Liver (tissue), 9 donors: ENCODE results near the gene TPK1. TPM values are rescaled to one million over a fixed set of nuclear protein-coding genes. Genes with fewer than 3 reads are reported as not detected.

Experiments used
- DNase-seq: peaks from one replicate; pipeline ENCODE4 v3.0.0-alpha.2; 2017; ENCODE audit warnings: low spot score
- H3K27ac ChIP-seq, 2 donors: one replicate each; pipeline ENCODE4 v1.7.0; 2013; ENCODE audit warnings: inconsistent platforms in 2 of 2, low read length in 2 of 2, control low read depth in 1 of 2, low read depth in 1 of 2, mild to moderate bottlenecking in 1 of 2
- H3K27me3 ChIP-seq, 4 donors: one replicate each; pipeline versions ENCODE4 v1.6.1 to v1.7.0; 2013; ENCODE audit warnings: low read length in 3 of 4, inconsistent platforms in 1 of 4, mild to moderate bottlenecking in 1 of 4, moderate library complexity in 1 of 4; ENCODE audit not compliant: control insufficient read depth in 4 of 4, insufficient read depth in 4 of 4
- H3K36me3 ChIP-seq, 4 donors: one replicate each; pipeline versions ENCODE4 v1.6.1 to v1.7.0; 2013; ENCODE audit warnings: low read length in 3 of 4, mild to moderate bottlenecking in 3 of 4, low read depth in 1 of 4, moderate library complexity in 1 of 4; ENCODE audit not compliant: control insufficient read depth in 4 of 4, insufficient read depth in 3 of 4
- H3K4me1 ChIP-seq, 4 donors: one replicate each; pipeline versions ENCODE4 v1.6.1 to v1.7.0; 2013; ENCODE audit warnings: low read length in 3 of 4, mild to moderate bottlenecking in 3 of 4, moderate library complexity in 1 of 4; ENCODE audit not compliant: control insufficient read depth in 4 of 4, insufficient read depth in 4 of 4
- H3K4me3 ChIP-seq, 3 donors: one replicate each; pipeline versions ENCODE4 v1.6.1 to v1.7.0; 2013; ENCODE audit warnings: low read length in 3 of 3, control low read depth in 1 of 3, low read depth in 1 of 3, mild to moderate bottlenecking in 1 of 3
- H3K9ac ChIP-seq, 2 donors: one replicate each; pipeline ENCODE4 v1.7.0; 2013; ENCODE audit warnings: low read length in 2 of 2, mild to moderate bottlenecking in 2 of 2, moderate library complexity in 2 of 2, control low read depth in 1 of 2, low read depth in 1 of 2
- H3K9me3 ChIP-seq, 4 donors: one replicate each; pipeline versions ENCODE4 v1.6.1 to v1.7.0; 2013; ENCODE audit warnings: low read length in 3 of 4; ENCODE audit not compliant: control insufficient read depth in 4 of 4
- ATF3 ChIP-seq: IDR thresholded peaks from 2 replicates; pipeline ENCODE4 v1.6.1; 2016; ENCODE audit warnings: antibody characterized with exemption
- FOXA1 ChIP-seq: IDR thresholded peaks from 2 replicates; pipeline ENCODE4 v1.6.1; 2016; ENCODE audit warnings: antibody characterized with exemption
- GABPA ChIP-seq, 2 donors: IDR thresholded peaks in 1 of 2; conservative IDR thresholded peaks in 1 of 2; 2 replicates each; pipeline ENCODE4 v1.6.1; 2016; ENCODE audit warnings: antibody characterized with exemption in 2 of 2, mild to moderate bottlenecking in 1 of 2, moderate library complexity in 1 of 2
- HNF4A ChIP-seq, 2 donors: conservative IDR thresholded peaks; 2 replicates each; pipeline ENCODE4 v1.6.1; 2016; ENCODE audit warnings: antibody characterized with exemption in 2 of 2, mild to moderate bottlenecking in 2 of 2
- HNF4G ChIP-seq: IDR thresholded peaks from 2 replicates; pipeline ENCODE4 v1.6.1; 2016; ENCODE audit warnings: antibody characterized with exemption
- JUND ChIP-seq, 2 donors: IDR thresholded peaks; 2 replicates each; pipeline ENCODE4 v1.6.1; 2016; ENCODE audit warnings: antibody characterized with exemption in 2 of 2
- MAX ChIP-seq: IDR thresholded peaks from 2 replicates; pipeline ENCODE4 v1.6.1; 2016; ENCODE audit warnings: antibody characterized with exemption
- NR2F2 ChIP-seq: IDR thresholded peaks from 2 replicates; pipeline ENCODE4 v1.6.1; 2016; ENCODE audit warnings: antibody characterized with exemption
- RAD21 ChIP-seq, 2 donors: IDR thresholded peaks; 2 replicates each; pipeline ENCODE4 v1.6.1; 2016; ENCODE audit warnings: antibody characterized with exemption in 2 of 2, mild to moderate bottlenecking in 2 of 2
- RXRA ChIP-seq, 2 donors: IDR thresholded peaks; 2 replicates each; pipeline ENCODE4 v1.6.1; 2017 to 2018; ENCODE audit warnings: antibody characterized with exemption in 2 of 2, mild to moderate bottlenecking in 1 of 2
- SP1 ChIP-seq: IDR thresholded peaks from 2 replicates; pipeline ENCODE4 v1.6.1; 2018; ENCODE audit warnings: antibody characterized with exemption, mild to moderate bottlenecking
- TAF1 ChIP-seq: conservative IDR thresholded peaks from 2 replicates; pipeline ENCODE4 v1.6.1; 2016; ENCODE audit warnings: antibody characterized with exemption, mild to moderate bottlenecking
- YY1 ChIP-seq: IDR thresholded peaks from 2 replicates; pipeline ENCODE4 v1.6.1; 2016; ENCODE audit warnings: antibody characterized with exemption, mild to moderate bottlenecking
- WGBS: extraction: QIAGEN DNeasy Blood & Tissue Kit; methylation state at CpG from one replicate; pipeline ENCODE4 v1.1.7; 2013; 5-methylcytosine and 5-hydroxymethylcytosine counted together
- polyA plus RNA-seq, 2 donors: library from polyadenylated mRNA; stranded (reverse) in 1 of 2; unstranded in 1 of 2; fragments of 200-250 nt in 1 of 2; fragments of >200 nt in 1 of 2; fragmentation: Nextera tagmentation in 1 of 2; extraction: Ambion mirVana in 1 of 2; gene quantifications; one replicate each; pipeline versions ENCODE4 v1.2.1 to v1.2.3, GENCODE V29; 2013 to 2015
- total RNA-seq, 2 donors: library from RNA; depleted of rRNA; stranded (reverse); fragments of >200 nt; gene quantifications; one replicate each; pipeline ENCODE4 v1.2.3, GENCODE V29; 2014
- TF ChIP-seq, protein P1 (sequence below): IDR thresholded peaks from 2 replicates; pipeline ENCODE4 v1.6.1; 2016; ENCODE audit warnings: antibody characterized with exemption, mild to moderate bottlenecking
- TF ChIP-seq, protein P2 (sequence below): fragments of 150-350 bp; IDR thresholded peaks from 2 replicates; pipeline ENCODE4 v1.5.1; 2017; ENCODE audit warnings: improper control_type of control experiment, low read depth, low read length; ENCODE audit not compliant: missing input control
- TF ChIP-seq, protein P3 (sequence below): IDR thresholded peaks from 2 replicates; pipeline ENCODE4 v1.6.1; 2016; ENCODE audit warnings: antibody characterized with exemption
- donor health status: healthy.
- donor health status: healthy.
- donor health status: healthy.
- donor health status: healthy.
- donor health status: healthy.

TPK1 gene
- total and polyA plus RNA-seq, 4 donors = 2.2 to 7.5 (median 3.3) TPM

DNA sequence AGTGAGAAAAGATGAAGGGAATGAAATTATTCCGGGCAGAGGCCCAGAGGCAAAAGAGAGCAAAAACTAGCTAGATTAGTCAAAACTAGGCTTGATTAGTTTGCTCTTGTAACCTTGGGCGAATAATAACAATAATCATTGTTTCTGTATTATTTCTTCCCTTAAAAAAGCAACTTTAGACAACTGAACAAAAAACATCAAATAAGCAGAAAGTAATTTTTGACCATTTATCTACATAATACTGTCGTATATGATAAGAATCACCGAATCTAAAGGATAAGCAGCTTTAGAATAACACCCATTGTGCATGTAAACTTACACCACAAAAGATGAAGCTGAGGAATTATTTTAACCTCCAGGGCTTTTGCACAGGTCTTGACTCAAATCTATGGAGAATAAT is 125.1 kb downstream of the TPK1 start (continued):
- TF ChIP-seq, protein P1, sequence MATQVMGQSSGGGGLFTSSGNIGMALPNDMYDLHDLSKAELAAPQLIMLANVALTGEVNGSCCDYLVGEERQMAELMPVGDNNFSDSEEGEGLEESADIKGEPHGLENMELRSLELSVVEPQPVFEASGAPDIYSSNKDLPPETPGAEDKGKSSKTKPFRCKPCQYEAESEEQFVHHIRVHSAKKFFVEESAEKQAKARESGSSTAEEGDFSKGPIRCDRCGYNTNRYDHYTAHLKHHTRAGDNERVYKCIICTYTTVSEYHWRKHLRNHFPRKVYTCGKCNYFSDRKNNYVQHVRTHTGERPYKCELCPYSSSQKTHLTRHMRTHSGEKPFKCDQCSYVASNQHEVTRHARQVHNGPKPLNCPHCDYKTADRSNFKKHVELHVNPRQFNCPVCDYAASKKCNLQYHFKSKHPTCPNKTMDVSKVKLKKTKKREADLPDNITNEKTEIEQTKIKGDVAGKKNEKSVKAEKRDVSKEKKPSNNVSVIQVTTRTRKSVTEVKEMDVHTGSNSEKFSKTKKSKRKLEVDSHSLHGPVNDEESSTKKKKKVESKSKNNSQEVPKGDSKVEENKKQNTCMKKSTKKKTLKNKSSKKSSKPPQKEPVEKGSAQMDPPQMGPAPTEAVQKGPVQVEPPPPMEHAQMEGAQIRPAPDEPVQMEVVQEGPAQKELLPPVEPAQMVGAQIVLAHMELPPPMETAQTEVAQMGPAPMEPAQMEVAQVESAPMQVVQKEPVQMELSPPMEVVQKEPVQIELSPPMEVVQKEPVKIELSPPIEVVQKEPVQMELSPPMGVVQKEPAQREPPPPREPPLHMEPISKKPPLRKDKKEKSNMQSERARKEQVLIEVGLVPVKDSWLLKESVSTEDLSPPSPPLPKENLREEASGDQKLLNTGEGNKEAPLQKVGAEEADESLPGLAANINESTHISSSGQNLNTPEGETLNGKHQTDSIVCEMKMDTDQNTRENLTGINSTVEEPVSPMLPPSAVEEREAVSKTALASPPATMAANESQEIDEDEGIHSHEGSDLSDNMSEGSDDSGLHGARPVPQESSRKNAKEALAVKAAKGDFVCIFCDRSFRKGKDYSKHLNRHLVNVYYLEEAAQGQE = no peak
- TF ChIP-seq RAD21 (IDR thresholded peaks at IDR 0.05) = no peak
- no peak for TF ChIP-seq HNF4A (conservative IDR thresholded peaks at IDR 0.05)
- TF ChIP-seq NR2F2 = no peak

- Histone ChIP-seq H3K4me3 (no peak overlapping the region), H3K27me3 (no peaks in the 10 kb centered on the region)
- TF ChIP-seq SP1 (no peak), RXRA (IDR thresholded peaks at IDR 0.05) (no peak)
- TF ChIP-seq, protein P2, sequence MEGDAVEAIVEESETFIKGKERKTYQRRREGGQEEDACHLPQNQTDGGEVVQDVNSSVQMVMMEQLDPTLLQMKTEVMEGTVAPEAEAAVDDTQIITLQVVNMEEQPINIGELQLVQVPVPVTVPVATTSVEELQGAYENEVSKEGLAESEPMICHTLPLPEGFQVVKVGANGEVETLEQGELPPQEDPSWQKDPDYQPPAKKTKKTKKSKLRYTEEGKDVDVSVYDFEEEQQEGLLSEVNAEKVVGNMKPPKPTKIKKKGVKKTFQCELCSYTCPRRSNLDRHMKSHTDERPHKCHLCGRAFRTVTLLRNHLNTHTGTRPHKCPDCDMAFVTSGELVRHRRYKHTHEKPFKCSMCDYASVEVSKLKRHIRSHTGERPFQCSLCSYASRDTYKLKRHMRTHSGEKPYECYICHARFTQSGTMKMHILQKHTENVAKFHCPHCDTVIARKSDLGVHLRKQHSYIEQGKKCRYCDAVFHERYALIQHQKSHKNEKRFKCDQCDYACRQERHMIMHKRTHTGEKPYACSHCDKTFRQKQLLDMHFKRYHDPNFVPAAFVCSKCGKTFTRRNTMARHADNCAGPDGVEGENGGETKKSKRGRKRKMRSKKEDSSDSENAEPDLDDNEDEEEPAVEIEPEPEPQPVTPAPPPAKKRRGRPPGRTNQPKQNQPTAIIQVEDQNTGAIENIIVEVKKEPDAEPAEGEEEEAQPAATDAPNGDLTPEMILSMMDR = no peak
Observed at GRCh38 chr7:144709066-144709465, 126.8 kb downstream of the TPK1 start.

GRCh38 chr7:144691240-144691639 is 144.6 kb downstream of the TPK1 start:
- Histone ChIP-seq H3K36me3 (no peaks in the 10 kb centered on the region), H3K9ac (no peak overlapping the region), H3K4me1 (no peaks in the 10 kb centered on the region), H3K4me3 (no peak overlapping the region), H3K9me3 (no peaks in the 10 kb centered on the region), H3K27me3 (no peaks in the 10 kb centered on the region), H3K27ac (no peak overlapping the region)
- TF ChIP-seq SP1 (no peak), TAF1 (no peak), JUND (IDR thresholded peaks at IDR 0.05) (no peak), FOXA1 (no peak), HNF4A (conservative IDR thresholded peaks at IDR 0.05) (no peak), GABPA (IDR thresholded peaks at IDR 0.05 in 1 of 2, conservative IDR thresholded peaks at IDR 0.05 in 1 of 2) (no peak), MAX (no peak), RXRA (IDR thresholded peaks at IDR 0.05) (no peak), HNF4G (no peak), YY1 (no peak), ATF3 (no peak), NR2F2 (no peak)
- TF ChIP-seq, protein P1 = no peak
- TF ChIP-seq, protein P3, sequence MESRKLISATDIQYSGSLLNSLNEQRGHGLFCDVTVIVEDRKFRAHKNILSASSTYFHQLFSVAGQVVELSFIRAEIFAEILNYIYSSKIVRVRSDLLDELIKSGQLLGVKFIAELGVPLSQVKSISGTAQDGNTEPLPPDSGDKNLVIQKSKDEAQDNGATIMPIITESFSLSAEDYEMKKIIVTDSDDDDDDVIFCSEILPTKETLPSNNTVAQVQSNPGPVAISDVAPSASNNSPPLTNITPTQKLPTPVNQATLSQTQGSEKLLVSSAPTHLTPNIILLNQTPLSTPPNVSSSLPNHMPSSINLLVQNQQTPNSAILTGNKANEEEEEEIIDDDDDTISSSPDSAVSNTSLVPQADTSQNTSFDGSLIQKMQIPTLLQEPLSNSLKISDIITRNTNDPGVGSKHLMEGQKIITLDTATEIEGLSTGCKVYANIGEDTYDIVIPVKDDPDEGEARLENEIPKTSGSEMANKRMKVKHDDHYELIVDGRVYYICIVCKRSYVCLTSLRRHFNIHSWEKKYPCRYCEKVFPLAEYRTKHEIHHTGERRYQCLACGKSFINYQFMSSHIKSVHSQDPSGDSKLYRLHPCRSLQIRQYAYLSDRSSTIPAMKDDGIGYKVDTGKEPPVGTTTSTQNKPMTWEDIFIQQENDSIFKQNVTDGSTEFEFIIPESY = no peak
- TF ChIP-seq, protein P2 = no peak
- DNase-seq = no peak

More at GRCh38 chr7:144709066-144709465, 126.8 kb downstream of the TPK1 start:
- Histone ChIP-seq H3K27ac (no peak overlapping the region), H3K4me1 (no peaks in the 10 kb centered on the region), H3K9ac (no peak overlapping the region), H3K36me3 (no peaks in the 10 kb centered on the region), H3K9me3 (no peaks in the 10 kb centered on the region)
- no peak for DNase-seq
- 79% methylated on average over 1 of the region's 1 CpG for WGBS
